A172 (cell line): Measurements from ENCODE around the gene ZNF653. TPM values are rescaled to one million over a fixed set of nuclear protein-coding genes. Genes with fewer than 3 reads are reported as not detected.
A peak's percentile ranks its signal among the peaks of the same experiment; 100 is the strongest.

ENCODE experiments used
- DNase-seq: peaks from one replicate; pipeline ENCODE4 v3.0.0-alpha.2; 2015; ENCODE audit warnings: low spot score
- total RNA-seq: library from RNA; depleted of rRNA; stranded (reverse); fragments of >200 nt; shearing (Covaris generic); gene quantifications from 2 replicates; pipeline ENCODE4 v1.2.3, GENCODE V29; 2014; rRNA removed

The ZNF653 gene, protein sequence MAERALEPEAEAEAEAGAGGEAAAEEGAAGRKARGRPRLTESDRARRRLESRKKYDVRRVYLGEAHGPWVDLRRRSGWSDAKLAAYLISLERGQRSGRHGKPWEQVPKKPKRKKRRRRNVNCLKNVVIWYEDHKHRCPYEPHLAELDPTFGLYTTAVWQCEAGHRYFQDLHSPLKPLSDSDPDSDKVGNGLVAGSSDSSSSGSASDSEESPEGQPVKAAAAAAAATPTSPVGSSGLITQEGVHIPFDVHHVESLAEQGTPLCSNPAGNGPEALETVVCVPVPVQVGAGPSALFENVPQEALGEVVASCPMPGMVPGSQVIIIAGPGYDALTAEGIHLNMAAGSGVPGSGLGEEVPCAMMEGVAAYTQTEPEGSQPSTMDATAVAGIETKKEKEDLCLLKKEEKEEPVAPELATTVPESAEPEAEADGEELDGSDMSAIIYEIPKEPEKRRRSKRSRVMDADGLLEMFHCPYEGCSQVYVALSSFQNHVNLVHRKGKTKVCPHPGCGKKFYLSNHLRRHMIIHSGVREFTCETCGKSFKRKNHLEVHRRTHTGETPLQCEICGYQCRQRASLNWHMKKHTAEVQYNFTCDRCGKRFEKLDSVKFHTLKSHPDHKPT
- 5.2 and 21.2 TPM in 2 replicates for total RNA-seq

GRCh38 chr19:11505504-11506100 lies at the start of gene ZNF653:
Gene ZNF653, minus strand, starts transcription at chr19:11505839. Its CDS starts 53 bp downstream, at chr19:11505786.
- DNase-seq: peak; percentile 94

GRCh38 chr19:11555246-11555645 lies 49.6 kb upstream of the ZNF653 start:
- no peak for DNase-seq

- DNase-seq: no peak
Observed at GRCh38 chr19:11554160-11554559, 48.5 kb upstream of the ZNF653 start.

DNA sequence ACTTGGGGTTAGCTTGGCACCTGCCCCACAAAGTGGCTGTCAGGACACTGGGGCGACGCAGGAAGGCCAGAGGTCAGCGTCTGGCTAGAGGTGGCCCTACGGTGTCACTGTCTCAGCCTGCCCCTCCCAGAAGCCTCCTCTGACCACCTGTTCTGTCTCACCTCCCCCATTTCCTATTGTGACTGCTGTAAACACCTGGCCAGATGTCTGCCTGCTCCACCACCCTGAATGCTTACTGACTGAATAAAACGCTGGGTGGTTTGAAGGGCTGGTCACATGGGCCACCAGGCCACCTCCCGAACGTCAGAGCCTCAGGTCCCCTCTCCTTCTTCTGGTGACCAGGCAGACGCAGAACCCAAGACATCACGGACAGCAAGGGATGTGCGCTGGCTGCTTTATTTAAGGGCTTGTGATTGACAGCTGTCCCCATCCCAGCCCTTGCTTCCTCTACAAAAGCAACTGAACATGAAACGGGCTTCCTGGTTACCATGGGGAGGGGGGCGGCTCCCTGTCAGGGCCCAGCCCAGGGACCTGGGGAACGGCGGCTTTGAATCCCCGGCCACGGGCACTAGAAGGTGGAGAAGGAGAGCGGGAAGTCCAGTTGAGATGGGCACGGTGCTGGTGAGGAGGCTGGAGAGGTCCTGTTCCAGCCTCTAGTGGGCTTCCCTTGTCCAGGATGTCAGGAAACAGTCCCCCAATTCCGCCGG lies 47.2 kb upstream of the ZNF653 start:
- DNase-seq: no peak

DNA sequence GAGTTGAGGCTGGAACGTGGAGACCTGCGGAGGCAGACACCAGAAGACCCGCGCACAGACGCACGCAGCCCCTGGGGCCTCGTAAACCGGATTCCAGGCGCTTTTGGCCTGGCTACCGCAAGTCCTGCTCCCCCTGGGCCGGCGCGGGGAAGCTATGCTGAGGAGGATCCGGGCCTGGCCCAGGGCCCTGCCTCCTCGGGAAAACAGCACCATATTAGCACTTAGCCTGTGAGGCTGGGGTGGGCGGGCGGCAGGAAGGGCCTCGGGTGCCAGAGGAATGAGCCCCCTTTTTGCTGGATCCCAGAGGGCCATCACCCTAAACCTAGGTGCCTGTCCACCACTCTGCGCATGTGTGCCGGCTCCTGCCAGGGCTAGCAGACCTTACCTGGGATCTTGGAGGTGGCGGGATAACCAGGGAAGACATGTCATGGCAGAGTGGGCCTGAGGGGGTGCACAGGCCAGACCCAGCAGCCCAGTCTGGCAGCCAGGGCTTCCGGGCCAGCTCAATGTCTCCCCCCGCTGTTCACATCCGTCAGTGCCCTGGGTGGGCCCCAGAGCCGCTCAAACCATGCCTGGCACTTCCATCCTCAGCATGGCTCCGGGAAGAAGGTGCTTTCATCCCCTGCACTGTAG lies 46.1 kb upstream of the ZNF653 start:
- DNase-seq: no peak

DNA sequence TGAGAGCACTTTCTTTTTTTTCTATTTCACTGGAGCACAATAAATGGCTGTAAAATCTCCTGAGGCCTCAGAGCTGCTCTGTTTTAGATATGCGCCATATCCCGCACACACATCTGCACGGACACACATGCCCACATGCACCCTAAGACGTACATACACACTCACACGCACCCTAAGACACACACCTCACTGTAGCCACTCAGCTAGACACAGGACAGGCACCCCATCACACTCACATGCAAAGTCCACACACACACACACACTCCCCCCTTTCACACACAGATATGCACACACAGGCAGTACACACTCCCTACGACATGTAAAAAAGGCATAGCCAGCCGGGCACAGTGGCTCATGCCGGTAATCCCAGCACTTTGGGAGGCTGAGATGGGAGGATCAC lies 44.6 kb upstream of the ZNF653 start:
- no peak for DNase-seq

GRCh38 chr19:11549386-11549953 lies 43.8 kb upstream of the ZNF653 start:
- DNase-seq: no peak

DNA sequence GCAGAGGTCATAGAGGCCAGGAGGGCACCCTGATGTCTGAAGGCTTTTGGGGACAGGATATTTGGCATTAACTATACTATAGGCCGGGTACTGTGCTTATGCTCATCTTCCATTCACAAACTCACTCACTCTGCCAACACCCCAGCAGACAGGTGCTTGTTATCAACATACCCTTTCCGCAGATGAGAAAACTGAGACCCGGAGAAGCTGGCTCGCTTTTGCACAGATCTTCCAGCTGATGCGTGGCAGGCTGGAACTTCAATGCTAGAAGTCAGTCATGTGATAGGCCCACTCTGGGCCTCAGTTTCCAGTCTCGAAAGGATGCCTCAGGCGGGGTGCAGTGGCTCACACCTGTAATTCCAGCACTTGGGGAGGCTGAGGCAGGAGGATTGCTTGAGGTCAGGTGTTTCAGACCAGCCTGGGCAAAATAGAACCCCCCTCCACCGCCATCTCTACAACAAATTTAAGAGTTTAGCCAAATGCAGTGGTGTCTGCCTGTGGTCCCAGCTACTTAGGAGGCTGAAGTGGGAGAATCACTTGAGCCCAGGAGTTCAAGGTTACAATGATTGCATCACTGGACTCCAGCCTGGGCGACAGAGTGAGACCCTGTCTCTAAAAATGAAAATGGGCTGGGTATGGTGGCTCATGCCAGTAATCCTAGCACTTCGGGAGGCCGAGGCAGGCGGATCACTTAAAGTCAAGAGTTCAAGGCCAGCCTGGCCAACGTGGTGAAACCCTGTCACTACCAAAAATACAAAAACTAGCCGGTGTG lies 42.5 kb upstream of the ZNF653 start:
- no peak for DNase-seq

- no peak for DNase-seq
Observed at GRCh38 chr19:11541238-11541637, 35.6 kb upstream of the ZNF653 start.

DNA sequence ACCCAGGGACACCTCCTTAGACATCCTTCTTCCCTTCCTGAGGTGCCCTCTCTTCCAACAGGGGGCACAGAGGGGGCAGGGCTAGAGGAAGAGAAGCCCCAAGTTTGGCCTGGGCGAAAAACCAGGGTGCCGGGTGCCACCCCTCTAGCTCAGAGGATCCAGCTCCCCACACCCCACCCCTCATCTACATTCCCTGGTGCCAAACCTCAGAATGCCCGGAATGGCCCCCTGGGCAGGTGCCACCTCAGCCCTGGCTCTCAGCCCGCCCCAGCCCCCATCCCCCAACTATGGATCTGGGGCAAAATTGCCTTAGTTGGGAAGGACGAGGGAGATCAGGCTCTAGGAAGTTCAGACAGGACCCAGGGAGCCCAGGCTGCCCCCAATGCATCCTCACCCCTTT lies 35.0 kb upstream of the ZNF653 start:
- DNase-seq: peak; percentile 31

DNA sequence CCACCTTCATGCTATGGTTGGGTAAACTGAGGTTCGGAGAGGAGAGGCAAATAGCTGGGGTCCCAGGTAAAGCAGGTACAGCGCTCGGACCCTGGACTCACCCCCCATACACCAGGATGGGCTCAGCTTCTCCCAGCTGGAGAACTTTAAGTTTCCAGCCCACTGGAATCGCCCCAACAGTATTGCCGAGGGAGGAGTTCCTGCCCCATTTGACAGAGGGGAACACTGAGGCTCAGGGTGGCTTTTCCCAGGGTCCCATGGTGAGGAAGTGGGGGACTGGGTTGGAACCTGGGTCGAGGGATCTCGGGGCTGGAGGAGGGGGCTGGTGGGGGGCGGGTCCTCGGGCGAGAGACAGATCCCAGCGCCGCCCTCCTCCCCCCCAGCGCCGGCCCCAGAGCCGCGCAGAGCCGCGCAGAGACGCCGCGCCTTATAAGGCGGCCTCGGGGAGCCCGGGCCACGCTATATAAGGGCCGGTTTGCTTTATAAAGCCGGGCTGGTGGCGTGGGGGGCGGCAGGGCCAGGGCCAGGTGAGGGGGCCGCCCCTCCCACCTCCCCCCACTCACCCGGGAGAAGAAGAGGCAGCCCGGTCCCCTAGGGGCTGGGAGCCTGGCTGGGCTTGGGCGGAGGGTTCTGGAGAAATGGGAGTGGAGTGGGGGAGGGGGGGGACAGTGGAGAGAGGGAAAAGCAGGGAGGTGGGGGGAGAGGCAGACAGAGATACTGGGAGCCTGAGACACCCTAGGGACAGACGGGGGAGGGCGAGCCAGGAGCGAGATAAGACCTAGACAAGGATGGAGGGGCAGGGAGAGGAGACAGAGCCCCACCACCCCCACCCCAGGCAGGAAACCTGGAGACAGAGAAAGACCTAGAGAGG lies 34.1 kb upstream of the ZNF653 start:
- no peak for DNase-seq

DNA sequence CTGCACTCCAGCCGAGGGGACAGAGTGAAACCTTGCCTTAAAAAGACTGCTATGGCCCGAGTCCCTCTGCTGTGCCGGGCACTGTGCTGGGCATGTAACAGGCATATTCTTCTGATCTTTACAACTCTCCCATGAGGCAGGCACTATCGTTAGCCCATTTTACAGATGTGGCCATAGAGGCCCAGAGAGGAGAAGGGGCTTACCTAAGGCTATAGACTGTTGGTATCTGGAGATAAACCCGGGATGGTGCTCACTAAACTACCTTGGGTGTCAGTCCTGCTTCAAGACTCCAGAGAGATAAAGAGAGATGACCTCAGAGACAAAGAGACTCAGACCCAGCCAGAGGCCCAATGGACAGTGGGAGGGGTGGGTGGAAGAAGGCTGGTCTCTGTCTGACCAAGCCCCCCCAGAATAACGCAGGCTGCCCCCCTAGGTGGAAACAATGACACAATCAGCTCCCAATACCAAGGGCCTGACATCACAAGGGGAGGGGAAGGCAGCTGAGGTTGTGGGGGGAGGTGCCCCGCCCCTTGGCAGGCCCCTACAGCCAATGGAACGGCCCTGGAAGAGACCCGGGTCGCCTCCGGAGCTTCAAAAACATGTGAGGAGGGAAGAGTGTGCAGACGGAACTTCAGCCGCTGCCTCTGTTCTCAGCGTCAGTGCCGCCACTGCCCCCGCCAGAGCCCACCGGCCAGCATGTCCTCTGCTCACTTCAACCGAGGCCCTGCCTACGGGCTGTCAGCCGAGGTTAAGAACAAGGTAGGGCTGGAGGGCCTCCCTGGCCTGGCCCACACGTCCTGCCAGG lies 32.8 kb upstream of the ZNF653 start, which contains the start of gene CNN1:
Gene CNN1, plus strand, starts transcription at position 620 of the 805 bp plus-strand sequence. Its CDS starts 77 bp downstream, at position 697.
- DNase-seq: no peak

- DNase-seq: peak; percentile 78
Observed at GRCh38 chr19:11535792-11536595, 30.4 kb upstream of the ZNF653 start.

DNA sequence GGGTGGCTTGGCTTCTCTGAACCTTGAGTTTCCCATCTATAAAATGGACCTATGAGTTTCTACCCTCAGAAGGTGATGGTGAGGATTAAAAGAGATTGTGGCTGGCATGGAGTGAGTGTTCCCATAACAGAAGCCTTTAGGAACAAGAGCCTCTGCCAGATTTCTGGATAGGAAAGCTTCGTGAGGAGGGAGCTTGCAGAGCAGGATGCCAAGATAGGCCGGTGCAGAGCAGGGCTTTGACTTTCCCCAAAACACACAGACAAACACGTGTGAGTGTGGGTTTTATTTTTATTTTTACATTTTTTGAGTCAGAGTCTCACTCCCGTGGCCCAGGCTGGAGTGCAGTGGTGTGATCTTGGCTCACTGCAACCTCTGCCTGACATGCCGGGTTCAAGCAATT lies 29.3 kb upstream of the ZNF653 start:
- no peak for DNase-seq

- no peak for DNase-seq
Observed at GRCh38 chr19:11534538-11534937, 28.9 kb upstream of the ZNF653 start.

- peak; percentile 61 for DNase-seq
Observed at GRCh38 chr19:11530432-11530831, 24.8 kb upstream of the ZNF653 start.

DNA sequence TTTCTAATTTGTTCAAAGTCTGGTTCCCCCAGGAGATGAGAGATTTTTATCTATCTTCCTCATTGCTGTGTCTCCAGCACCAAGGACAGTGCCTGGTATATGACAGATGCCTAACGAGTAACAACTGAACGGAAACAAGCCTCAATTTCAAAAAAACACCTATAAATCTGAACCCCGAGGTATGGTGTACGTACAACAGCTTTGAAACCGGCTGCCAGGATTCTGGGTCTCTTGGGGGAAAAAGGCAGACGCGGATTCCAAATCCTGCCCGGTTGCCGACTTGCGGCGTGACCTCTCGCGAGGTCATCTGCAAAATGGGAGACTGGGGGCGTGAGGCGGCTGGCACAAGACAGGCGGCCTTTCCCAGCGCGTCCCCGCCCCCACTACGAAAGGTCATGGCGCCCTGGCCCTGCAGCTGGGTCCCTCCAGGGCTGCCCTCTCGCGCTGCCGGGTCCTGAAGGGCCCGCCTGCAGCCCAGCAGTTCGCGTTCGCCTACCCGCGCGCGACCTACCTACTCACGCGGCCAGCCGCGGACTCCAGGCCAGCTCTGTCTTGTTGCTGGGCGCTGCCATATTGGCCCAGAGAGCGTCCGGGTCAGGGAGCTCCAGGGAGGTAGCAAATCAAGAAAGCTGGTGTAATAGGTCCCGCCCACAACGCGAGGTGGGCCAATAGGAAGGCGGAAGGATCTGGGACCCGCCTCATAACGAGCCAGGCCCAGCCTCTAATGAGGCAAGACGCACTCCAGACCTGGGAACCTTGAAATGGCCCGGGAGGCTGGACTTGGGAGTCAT lies 23.1 kb upstream of the ZNF653 start, which contains the start of gene ECSIT:
Gene ECSIT, minus strand, starts transcription at position 584 of the 791 bp plus-strand sequence. CDS start 9,964 bp downstream, outside the sequence.
- peak; percentile 99 for DNase-seq
